H54 (cell line): ENCODE data around the gene SLC17A7.
A peak's percentile ranks its signal among the peaks of the same experiment; 100 is the strongest.

Experiments used
- DNase-seq: peaks from one replicate; pipeline ENCODE4 v3.0.0; 2011; ENCODE audit warnings: low spot score, mixed read lengths; ENCODE audit not compliant: insufficient read length
- FAIRE-seq: peaks from 3 replicates; lab custom pipeline; 2011; peaks lifted over from hg19 to GRCh38; lab: Jason Lieb, UNC
- POLR2A ChIP-seq: IDR thresholded peaks from 2 replicates; pipeline ENCODE4 v1.6.1; 2011; ENCODE audit warnings: low read depth, mild to moderate bottlenecking, low read length

SLC17A7 gene

DNA sequence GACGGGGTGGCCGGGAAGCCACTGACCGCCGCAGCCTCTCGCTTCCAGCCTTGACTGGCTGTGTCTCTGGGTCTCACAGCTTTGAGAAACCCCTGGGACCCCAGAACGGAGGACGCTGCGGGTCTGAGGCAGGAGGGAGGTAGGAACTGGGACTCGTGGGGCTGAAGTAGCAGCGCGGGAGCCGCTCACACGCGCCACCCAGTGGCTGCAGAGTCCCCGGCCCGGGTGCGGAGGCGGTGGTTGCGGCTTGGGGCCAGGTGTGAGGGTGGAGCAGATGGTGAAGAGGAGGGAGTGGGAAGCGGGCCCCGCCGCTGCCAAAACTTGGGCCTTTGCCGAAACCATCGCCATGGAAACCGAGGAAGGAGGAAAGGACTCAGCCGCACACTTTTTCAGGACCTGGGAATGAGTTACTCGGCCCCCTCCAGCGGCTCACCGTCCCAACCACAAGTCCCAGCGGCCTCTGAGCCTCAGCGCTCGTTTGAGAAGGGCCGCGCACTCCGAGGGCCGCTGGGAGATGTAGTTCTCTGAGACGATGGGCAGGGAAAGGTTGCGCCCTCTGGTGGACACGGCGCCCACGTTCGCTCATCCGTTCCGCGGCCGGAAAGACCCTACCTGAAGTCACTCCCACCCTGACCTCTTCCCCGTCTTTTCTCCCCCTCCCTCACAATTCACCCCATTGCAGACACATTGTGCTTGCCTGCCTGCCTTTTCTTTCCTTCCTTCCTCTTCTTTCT, 2.2 kb upstream of the SLC17A7 start:
- no peak for FAIRE-seq
- DNase-seq, result peak; percentile 95
- TF ChIP-seq POLR2A, result no peak

- TF ChIP-seq POLR2A, result 0 out of 2 replicates have a peak, but pooled peaks have one; percentile 13
- FAIRE-seq, result no peak
- DNase-seq, result peak; percentile 98
Measured at GRCh38 chr19:49442771-49443365, 1.5 kb upstream of the SLC17A7 start.

GRCh38 chr19:49442354-49442753, 1.0 kb upstream of the SLC17A7 start:
- no peak for FAIRE-seq
- TF ChIP-seq POLR2A, result no peak

GRCh38 chr19:49441960-49442350, 628 bp upstream of the SLC17A7 start:
- no peak for TF ChIP-seq POLR2A
- no peak for DNase-seq
- no peak for FAIRE-seq

More at GRCh38 chr19:49442354-49442753, 1.0 kb upstream of the SLC17A7 start:
- peak; percentile 88 for DNase-seq

GRCh38 chr19:49440439-49441209, 703 bp downstream of the SLC17A7 start:
- no peak for TF ChIP-seq POLR2A
- FAIRE-seq, result no peak
- DNase-seq, result no peak

DNA sequence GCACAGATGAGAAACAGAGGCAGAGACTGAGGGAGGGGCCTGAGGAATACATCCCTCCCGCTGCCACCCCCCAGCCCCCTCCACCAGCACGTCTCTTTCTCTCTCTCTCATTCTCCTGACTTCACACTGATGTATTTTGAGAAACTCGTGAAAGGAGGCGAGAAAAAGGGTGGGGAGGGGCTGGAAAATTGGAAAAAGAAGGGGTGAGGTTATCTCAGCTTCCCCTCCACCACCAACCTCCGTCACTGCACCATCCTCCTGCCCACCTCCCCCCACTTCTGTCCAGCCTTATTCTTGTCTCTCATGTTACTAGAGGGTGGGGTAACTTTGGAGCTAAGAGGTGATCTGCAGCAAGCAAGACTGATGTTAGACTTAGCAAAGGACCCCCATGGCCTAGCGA, 1.5 kb downstream of the SLC17A7 start:
- TF ChIP-seq POLR2A, result no peak
- DNase-seq (no peak), FAIRE-seq (no peak)

- DNase-seq (no peak), FAIRE-seq (no peak)
- no peak for TF ChIP-seq POLR2A
Measured at GRCh38 chr19:49438261-49438660, 3.1 kb downstream of the SLC17A7 start.

- FAIRE-seq, result no peak
Measured at GRCh38 chr19:49437231-49437630, 4.1 kb downstream of the SLC17A7 start.

GRCh38 chr19:49436381-49437017, 4.8 kb downstream of the SLC17A7 start:
- no peak for DNase-seq
- FAIRE-seq, result no peak
- no peak for TF ChIP-seq POLR2A

More at GRCh38 chr19:49437231-49437630, 4.1 kb downstream of the SLC17A7 start:
- TF ChIP-seq POLR2A, result no peak
- DNase-seq, result no peak

- no peak for DNase-seq
- FAIRE-seq, result no peak
- no peak for TF ChIP-seq POLR2A
Measured at GRCh38 chr19:49435670-49436069, 5.7 kb downstream of the SLC17A7 start.

DNA sequence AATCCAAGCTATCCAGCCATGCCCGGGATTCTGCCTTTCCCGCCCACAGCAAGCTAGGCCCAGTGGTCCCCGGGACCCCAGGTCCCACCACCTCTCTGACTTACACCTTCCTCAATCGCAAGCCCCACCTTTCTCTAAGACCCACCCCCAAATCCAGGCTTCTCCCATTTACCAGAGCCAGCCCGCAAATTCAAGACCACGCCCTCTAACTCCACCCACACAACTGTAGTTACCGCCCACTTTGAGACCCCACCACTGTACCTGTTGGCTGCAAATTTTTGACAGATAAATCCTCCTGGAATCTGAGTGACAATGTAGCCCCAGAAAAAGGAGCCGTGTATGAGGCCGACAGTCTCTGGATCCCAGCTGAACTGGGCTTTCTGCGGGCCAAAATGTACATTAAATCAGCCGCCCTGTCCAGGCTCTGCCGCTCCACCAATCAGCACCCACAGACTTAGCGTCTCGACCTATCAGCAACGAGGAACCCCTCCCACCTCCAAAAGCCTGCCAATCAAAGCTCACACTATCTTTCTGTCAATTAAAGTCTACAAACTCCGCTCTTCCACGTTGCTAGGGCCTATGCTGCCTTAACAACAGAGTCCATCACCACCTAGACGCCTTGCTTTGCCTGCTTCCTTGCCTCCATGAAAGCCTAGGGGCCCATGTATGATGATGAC, 6.3 kb downstream of the SLC17A7 start:
- TF ChIP-seq POLR2A, result no peak
- no peak for DNase-seq
- no peak for FAIRE-seq

GRCh38 chr19:49433240-49433901, 8.0 kb downstream of the SLC17A7 start:
- DNase-seq (no peak), FAIRE-seq (no peak)
- no peak for TF ChIP-seq POLR2A
